SK-N-MC (cell line): Measurements from ENCODE around the gene ITGA8.

Experiments
- EZH2 ChIP-seq: fragments of 200-600 bp; sonication (generic); IDR thresholded peaks from one replicate; pipeline ENCODE4 v1.6.1; 2017; ENCODE audit warnings: antibody characterized with exemption
- FOXP2 ChIP-seq: optimal IDR thresholded peaks from 2 replicates; pipeline ENCODE3; 2011; ENCODE audit warnings: mild to moderate bottlenecking, moderate library complexity; ENCODE audit not compliant: insufficient read depth; ENCODE audit errors: extremely low read length, control extremely low read depth
- POLR2AphosphoS5 ChIP-seq: IDR thresholded peaks from 2 replicates; pipeline ENCODE4 v1.6.1; 2012; ENCODE audit warnings: mild to moderate bottlenecking, low read depth, low read length, borderline replicate concordance

DNA sequence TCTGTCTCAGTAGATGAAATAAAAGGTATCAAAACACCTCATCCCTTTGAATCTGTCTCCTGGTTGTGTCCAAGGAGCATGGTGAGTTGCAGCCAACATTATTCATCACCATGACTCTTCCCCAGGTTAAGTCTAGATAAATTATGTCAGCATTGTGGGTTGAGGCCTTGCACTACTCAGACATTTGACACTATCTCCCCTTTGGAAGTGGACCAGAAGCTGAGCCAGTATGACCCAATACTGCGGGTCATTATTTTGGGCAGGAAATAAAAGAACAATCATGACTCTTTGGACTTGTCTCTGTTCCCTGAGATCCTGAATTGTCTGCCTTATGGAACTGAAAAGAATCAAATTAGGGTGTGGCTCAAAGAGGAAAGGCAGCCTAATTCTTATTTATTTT, 180.5 kb downstream of the ITGA8 start:
- TF ChIP-seq EZH2: no peak
- TF ChIP-seq POLR2AphosphoS5: no peak
- TF ChIP-seq FOXP2: no peak
